Endothelial cell of hepatic sinusoid (primary cell): ENCODE data around the gene TMEM72.

ENCODE experiments used
- in situ Hi-C: cut with HindIII; loops from 2 replicates; pipeline ENCODE4 v1.10.0; 2017; ENCODE audit warnings: low sequenced_read_pairs

TMEM72 gene

DNA sequence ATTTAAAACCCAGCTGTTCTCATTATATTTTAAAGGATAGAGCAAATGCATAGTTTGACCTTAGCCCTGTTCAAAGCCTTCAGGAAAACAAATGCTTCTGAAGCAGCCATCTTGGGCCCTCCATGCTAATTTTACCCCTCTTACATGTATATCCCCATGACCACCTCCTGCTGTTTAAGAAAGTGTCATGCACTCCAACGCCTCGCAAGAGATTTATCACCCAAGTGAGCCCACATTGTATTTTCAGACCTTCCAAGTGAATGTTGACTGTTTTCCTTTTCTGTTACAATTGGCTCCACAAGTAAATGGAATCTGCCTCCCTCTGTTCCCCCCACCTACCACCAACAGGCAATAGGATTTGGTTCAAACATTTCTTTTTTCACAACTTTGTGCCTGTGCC is 5.3 kb downstream of the TMEM72 start:
- in situ Hi-C loops: no loop called here

GRCh38 chr10:44917848-44918247 is 6.7 kb downstream of the TMEM72 start:
- in situ Hi-C loops: no loop called here

DNA sequence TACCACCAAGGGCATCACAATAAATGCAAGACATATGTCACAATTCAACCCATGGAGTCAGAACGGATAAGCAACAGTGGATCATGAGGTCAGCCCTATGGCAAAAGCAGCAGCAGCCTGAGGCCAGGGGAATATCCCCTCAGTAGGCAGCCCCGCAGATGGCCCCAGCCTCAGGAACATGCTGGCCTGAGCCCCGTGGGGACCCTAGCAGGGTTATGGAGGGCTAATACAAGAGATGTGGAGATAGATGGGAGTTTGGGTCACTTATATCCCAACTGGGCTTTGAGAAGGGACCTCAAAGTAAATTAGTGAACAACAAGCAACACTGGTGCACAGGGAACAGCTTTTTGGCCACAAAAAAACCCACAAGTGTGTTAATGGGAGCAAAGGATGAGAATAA is 9.1 kb downstream of the TMEM72 start:
- in situ Hi-C loops: no loop called here

DNA sequence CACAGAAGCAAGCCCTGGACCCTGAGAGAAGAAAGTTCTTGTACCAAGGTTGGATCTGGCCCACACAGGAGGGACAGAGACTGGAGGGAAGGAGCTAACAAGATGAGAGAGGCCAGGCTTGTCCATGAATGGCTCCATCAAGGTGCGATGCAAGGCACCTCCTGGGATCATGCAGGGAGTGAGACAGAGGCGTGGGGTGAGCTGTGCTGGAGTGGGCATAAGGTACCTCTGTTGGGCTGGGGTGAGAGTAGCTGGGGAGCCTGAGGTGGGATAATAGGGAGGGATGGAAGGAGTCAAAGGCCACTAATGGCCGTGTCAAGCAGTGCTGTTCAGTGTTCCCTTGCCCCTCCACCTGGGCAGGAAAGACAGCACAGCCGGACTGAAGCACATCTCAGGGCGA is 9.9 kb downstream of the TMEM72 start:
- in situ Hi-C loops: no loop called here

DNA sequence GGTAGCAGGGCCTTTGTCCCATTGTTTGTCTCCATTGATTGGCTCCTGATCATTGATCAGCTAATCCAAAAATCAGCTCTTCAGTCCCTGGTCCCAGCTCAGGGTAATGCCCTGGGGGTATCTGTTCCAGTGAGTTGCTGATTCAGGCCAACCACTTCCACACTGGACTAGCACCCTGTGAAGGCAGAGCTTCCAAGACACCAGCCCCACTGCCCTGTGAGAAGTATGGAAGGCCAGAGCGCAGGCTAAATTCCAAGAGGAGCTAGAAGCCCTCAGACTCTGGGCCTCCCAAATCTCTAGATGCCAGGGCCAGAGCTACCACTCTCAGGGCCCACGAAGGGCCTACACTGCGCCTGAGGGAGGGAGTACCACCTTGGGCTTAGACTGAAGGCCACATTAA is 10.4 kb downstream of the TMEM72 start:
- in situ Hi-C loops: no loop called here

GRCh38 chr10:44922021-44922420 is 10.9 kb downstream of the TMEM72 start:
- in situ Hi-C loops: no loop called here

DNA sequence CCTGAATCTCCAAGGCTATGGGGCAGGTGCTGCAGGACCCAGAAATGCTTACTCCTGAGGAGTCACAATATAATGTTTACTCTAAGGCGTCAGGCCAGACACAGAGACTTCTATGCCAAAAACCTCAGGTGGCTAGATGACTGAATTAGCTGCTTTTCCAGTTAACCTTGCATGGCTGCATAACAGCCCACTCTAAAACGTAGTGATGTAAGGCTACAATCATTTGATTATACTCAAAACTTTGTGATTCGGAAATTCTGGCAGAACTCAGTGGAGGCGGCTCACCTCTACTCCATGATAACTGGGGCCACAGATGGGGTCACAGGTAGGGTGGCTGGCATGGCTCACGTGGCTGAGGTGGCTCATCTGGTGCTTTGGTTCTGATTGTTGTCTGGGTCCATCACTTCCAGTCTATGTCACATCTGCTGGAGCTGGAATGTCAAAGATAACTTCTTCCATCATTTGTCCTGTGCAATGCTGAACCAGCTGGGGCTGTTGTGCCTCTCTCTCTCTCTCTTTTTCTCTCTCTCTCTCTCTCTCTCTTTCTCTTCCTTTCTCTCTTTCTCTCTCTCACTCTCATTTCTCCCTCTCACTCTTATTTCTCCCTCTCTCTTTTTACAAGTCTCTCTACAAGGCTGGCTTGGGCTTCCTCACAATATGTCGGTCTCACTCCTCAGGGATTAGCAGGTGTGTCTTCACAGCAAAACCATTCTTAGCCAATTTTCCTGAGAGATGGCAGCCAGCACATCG is 11.8 kb downstream of the TMEM72 start:
- in situ Hi-C loops: no loop called here

DNA sequence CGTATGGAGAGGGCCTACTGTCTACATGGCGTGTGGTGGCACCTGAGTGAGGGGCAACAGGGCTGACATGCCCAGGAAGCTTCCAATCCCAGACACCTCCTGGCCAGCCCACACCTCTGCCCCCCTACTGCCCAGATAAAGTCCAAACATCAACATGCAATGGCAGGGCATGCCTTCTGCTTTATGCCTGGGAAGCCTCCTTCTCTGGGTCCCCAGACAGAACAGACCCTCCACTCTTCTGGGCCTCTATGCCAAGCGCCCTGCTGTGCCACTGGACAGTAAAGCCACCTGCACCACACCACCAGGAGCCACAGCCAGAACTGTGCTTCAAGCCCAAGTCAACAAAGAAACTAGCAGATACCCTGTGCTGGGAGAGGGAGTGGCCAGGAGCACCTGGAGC is 12.5 kb downstream of the TMEM72 start:
- in situ Hi-C loops: no loop called here

GRCh38 chr10:44924261-44925040 is 13.3 kb downstream of the TMEM72 start:
- in situ Hi-C loops: no loop called here

DNA sequence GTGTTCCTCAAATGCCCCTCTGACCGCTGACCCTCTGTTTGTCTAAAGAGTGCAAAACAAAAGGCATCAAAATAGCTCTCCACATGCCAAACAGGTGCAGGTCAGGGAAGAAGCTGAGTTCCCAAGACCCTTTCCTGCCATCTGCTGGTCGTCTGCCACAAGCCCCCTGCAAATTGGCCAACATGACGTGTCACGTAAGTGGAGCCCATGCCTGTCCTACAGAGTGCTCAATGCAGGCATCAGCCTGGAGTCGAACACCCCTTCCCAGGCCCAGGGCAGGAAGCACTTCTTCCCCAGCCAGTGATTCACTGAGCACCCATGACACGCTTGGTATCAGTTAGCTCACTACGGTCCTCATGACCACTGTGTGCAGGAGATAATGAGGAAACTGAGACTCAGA is 14.1 kb downstream of the TMEM72 start:
- in situ Hi-C loops: no loop called here

DNA sequence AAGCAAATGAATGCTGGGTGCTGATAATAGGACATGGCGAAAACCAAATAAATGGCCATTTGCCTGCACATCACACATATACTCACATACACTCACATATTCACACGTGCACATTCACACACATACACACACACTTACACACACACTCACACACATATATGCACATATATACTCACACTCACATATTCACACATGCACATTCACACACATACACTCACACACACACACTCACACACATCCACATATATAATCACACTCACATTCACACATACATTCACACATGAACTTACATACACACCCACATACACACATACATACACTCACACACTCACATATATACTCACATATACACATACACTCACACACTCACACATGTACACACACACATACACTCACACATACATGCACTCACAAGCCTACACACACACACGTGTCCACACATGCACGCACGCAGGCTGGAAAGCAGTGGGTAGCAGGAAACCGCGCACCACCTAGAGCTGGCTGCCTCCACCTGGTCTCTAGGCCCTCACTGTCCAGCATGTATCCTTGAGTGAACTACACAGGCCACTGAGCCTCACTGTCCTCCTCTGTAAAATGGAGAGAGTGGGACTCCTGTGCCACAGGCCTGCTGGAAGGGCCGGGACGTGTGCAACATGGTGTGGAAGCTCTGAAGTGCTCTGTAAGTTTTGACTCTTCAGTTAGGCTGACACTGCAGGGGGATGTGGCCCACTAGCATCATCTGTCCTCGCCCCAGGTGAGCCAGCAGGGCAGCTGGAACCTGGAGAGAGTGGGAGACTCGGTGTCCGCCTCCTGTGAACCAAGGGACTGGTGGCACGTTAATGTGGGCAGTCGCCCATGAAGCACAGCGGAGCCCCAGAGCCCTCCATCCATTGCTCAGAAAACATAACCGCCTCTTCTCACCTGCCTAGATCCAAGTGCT is 14.9 kb downstream of the TMEM72 start:
- in situ Hi-C loops: no loop called here

DNA sequence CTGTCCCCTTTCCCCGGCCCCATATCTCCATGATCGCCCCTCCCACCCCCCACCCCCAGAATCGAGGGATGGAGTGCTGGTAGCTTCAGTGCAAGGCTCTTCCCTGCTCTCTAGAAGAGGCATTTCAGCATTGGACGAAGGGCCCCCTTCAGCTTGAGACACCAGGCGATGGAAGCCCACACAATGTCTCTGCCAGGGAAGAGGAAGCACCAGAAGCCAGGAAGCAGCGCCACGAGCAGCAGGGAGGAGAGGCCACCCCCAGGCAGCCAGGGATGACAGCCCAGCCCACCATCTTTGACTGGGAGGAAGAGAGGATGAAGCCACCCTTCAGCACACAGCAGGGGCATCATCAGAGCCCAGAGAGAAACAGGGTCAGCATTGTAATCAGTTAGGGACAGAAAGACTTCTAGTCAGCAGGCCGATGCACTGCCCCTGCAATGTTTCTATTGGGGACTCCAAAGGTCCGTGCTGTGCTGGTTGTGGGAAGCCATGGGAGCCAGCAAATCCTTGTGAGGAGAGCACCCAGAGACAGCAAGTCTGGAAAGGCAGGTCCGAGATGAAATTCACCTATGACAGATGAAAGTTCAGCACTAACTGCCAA is 15.7 kb downstream of the TMEM72 start:
- in situ Hi-C loops: no loop called here

DNA sequence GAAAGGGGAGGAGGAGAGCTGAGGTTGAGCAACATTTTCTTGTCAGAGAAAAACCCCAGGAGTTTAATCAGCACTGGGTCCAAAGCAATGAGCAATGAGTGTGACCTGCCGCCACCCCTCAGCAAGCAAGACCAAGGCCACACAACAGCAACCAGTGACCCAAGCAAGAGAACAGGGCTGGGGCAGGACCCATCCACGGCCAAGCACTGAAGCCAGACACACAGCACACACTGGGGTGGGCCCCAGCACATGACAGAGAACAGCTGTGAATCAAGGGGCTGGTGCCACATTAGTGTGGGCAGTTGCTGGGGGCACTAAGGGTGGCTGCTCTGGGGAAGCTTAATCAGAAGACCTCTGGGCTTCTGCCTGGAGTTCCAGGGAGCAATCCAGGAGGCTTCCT is 16.2 kb downstream of the TMEM72 start:
- in situ Hi-C loops: no loop called here

- in situ Hi-C loops: no loop called here
Measured at GRCh38 chr10:44928462-44928861, 17.3 kb downstream of the TMEM72 start.

DNA sequence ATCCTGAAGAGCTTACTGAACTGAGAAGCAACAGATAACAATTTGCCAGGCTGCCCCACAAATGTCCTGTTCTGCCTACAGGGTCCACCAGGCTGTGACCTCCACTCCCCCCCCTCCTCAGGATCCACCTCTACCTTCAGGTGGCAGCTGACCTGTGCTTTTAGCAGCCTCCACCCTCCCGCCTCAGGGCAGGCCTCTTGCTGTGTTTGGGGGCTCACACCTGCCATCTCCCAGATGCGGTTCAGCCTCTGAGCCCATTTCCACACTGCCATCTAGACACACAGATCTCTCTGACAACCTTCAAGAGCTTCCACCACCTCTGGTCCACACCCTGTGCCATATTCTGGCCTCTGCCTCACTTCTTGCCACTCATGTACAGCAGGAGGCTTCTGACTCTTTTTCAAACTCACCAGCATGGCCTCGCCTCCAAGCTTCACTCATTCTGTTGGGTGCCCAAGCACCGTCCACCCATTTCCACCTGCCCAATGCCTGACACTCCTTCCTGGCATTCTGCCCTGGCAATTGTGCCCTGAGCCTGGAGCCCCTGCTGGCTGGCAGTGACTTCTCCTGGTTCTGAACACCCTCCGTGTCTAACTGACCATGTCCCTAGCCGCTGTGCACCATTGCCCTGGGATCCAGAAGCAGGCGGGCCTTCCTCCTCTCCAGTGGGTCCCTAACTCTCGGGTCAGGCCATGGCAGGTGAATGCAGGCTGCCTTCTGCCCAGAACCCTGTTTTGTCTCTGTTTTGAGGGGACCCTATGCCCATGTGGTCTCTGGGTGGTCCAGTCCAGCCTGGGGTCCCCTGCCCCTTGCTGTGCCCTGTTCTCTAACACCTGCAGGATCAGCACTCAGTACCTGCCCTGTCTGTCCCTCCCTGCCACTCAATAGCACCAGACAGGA is 18.5 kb downstream of the TMEM72 start:
- in situ Hi-C loops: no loop called here

DNA sequence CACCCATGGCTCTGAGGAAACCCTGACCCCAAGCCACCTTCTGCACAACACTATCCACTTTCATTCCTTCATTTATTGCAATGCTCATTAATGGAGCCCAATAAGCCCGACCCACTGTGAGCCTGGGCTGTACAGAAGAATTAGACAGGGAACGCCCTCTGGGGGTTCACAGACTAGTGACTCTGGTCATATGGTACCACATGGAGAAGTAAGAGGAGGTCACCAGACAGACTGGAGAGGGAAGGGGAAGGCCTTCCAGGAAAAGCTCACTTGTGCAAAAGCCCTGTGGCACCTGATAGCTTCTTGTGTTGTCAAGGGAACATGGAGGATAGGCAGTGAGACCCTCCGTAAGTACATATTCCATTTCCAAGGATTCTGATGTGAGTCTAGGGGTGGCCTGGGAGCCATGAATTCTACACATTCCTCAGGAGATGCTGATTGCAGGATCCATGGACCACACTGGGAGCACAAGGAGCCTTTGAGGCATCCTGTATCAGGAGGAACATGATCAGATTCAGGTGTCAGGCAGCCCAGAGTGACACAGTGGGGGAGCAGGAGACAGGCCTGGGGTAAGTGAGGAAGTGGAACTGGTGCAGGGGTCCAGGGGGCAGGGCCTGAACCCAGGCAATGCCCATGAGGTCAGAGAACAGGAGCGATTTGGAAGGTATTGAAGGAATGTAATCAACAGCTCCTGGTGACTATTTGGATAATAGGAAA is 19.9 kb downstream of the TMEM72 start:
- in situ Hi-C loops: no loop called here

DNA sequence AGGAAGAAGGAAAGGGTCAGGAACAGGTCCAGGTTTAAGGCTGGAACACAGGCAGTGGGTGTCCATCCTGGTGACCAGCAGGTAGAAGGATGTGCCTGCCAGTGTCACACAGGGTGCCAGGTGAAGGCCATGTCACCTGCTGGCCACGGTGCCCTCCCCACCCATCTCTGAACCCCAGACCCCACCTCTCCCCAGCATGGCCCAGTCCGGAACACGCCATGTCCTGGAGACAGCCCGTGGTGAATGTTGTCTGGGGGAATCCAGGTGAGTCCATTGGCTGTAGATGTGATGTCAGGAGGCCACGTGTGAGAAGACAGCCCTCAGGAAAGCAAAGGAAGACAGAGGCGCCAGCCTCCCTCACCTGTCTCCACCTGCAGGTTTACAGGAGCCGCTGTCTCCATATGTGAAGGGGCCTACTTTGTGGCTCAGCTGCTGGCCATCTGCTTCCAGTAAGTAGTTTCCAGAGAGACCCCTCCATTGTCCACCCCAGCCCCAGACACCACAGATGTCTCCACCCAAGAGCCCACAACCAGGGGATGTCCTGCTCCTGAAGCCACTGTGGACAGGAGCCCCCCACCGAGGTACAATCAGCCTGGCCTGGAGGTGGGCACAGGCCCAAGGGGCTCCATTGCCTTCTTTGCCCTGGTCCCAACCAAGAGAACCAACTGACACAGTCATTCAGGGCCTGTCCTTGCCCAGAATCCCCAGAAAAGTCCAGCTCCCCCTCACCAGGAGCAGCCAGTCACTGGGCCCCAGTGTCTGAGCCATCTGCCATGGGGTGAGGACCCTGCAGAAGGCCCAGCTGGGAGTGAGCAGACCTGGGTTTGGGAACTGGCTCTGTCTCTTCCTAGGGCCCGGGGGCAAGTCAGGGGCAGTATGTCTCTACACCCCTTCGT is 20.7 kb downstream of the TMEM72 start:
- in situ Hi-C loops: no loop called here
